ENCODE results near the gene ZCCHC7. TPM values are rescaled to one million over a fixed set of nuclear protein-coding genes. Genes with fewer than 3 reads are reported as not detected.

Gene ZCCHC7
- total and polyA plus RNA-seq, 9 of the 15 experiments (the other 6 are each of a cell fraction or from before 2014, with no cell fraction given) = 34.1 to 68.9 (median 48.8) TPM

GRCh38 chr9:37217161-37217560 lies 96.8 kb downstream of the ZCCHC7 start:
- in situ Hi-C loops (cut with MboI) (no loop called here), intact Hi-C loops (cut with micrococcal nuclease) (no loop called here)
- H3K9me1 ChIP-seq (ENCODE audit: control insufficient read depth, insufficient read depth, low read length) = no peaks in the 10 kb centered on the region
- TF ChIP-seq CEBPG (CRISPR knock-in tag; IDR thresholded peaks at IDR 0.05) (no peak), CEBPG (tag; conservative IDR thresholded peaks at IDR 0.05 in 1 of 2, IDR thresholded peaks at IDR 0.05 in 1 of 2) (peak; percentile 45 to 62; a peak in 3 of 4 replicates), NCOR1 (IDR thresholded peaks at IDR 0.05) (no peak), RBM15 (IDR thresholded peaks at IDR 0.05; ENCODE audit: insufficient read depth, low read length) (no peak), FOXJ3 (CRISPR knock-in tag; IDR thresholded peaks at IDR 0.05) (no peak), RAD21 (CRISPR knock-in tag; conservative IDR thresholded peaks at IDR 0.05 in 1 of 2, IDR thresholded peaks at IDR 0.05 in 1 of 2) (no peak), POLR2G (IDR thresholded peaks at IDR 0.05; ENCODE audit: low read depth, low read length) (no peak), CBX5 (IDR thresholded peaks at IDR 0.05; ENCODE audit: borderline replicate concordance, low read depth) (no peak), CEBPB (tag; IDR thresholded peaks at IDR 0.05) (peak; percentile 62), CHCHD3 (CRISPR knock-in tag; IDR thresholded peaks at IDR 0.05) (no peak), TAF9B (IDR thresholded peaks at IDR 0.05; ENCODE audit: partially characterized antibody) (no peak)
- TF ChIP-seq, protein P1, sequence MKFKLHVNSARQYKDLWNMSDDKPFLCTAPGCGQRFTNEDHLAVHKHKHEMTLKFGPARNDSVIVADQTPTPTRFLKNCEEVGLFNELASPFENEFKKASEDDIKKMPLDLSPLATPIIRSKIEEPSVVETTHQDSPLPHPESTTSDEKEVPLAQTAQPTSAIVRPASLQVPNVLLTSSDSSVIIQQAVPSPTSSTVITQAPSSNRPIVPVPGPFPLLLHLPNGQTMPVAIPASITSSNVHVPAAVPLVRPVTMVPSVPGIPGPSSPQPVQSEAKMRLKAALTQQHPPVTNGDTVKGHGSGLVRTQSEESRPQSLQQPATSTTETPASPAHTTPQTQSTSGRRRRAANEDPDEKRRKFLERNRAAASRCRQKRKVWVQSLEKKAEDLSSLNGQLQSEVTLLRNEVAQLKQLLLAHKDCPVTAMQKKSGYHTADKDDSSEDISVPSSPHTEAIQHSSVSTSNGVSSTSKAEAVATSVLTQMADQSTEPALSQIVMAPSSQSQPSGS (CRISPR knock-in tag; IDR thresholded peaks at IDR 0.05) = no peak
- 95% methylated on average over 2 of the region's 2 CpGs for WGBS (ENCODE audit: insufficient coverage, low coverage, missing lambda C conversion rate)
- POLR2A ChIA-PET = interaction anchor here (0.6 kb wide), 1 partner anchor 10 kb away, joined by 3 read pairs; no protein-coding TSS in a partner anchor
- no peak overlapping the region for H3K4me2 ChIP-seq (ENCODE audit: insufficient read depth, low read length)
- no peaks in the 10 kb centered on the region for H3K4me1 ChIP-seq (replicated peaks in 1 of 2; ENCODE audit: control insufficient read depth in 2 of 2, insufficient read depth in 2 of 2, low read length in 2 of 2)
- no peaks in the 10 kb centered on the region for H3K9me3 ChIP-seq (replicated peaks; ENCODE audit: control insufficient read depth, insufficient read depth, low read depth, low read length)
- no peak overlapping the region for H3K4me3 ChIP-seq
- DNase-seq (ENCODE audit: extremely low read depth in 1 of 4, low spot score in 3 of 4) = no peak
- BruUV-seq (replicated peaks) = no TSS peak
- peaks cover 86% of the 10 kb centered on the region for H3K79me2 ChIP-seq (ENCODE audit: control insufficient read depth, insufficient read depth, low read length)
- H2AFZ ChIP-seq (ENCODE audit: low read depth, low read length) = no peak overlapping the region
- CTCF ChIA-PET (ENCODE audit: low intra/inter-chr PET ratio) = no interaction called here
- no peak for ATAC-seq
- no peak for FAIRE-seq
- H3K9ac ChIP-seq (ENCODE audit: insufficient read depth in 1 of 2, low read depth in 2 of 2, low read length in 2 of 2) = no peak overlapping the region
- H3K36me3 ChIP-seq (ENCODE audit: control insufficient read depth, insufficient read depth, low read length) = peaks cover 29% of the 10 kb centered on the region; the same call in 2 of the 3 replicates
- no peak overlapping the region for H3K27ac ChIP-seq (ENCODE audit: extremely low read depth, low read depth, low read length)
- no peaks in the 10 kb centered on the region for H4K20me1 ChIP-seq (replicated peaks; ENCODE audit: control insufficient read depth, insufficient read depth, low read length)
- no peaks in the 10 kb centered on the region for H3K27me3 ChIP-seq (ENCODE audit: control insufficient read depth in 2 of 2, insufficient read depth in 2 of 2, low read length in 2 of 2)
